ENCODE results near the gene MDP1.

MDP1 gene

GRCh38 chr14:24234095-24235005 is 18.5 kb upstream of the MDP1 start:
- H3K4me3 ChIP-seq (ENCODE audit: low read length), result no peak overlapping the region
- TF ChIP-seq CTCF (conservative IDR thresholded peaks at IDR 0.05; ENCODE audit: low read depth, low read length), result no peak
- DNase-seq (ENCODE audit: low read depth), result no peak

GRCh38 chr14:24233538-24233866 is 17.6 kb upstream of the MDP1 start:
- DNase-seq (ENCODE audit: low read depth), result no peak
- H3K4me3 ChIP-seq (ENCODE audit: low read length), result peak overlapping the region; percentile 89
- TF ChIP-seq CTCF (conservative IDR thresholded peaks at IDR 0.05; ENCODE audit: low read depth, low read length), result no peak

- H3K4me3 ChIP-seq (ENCODE audit: low read length), result peak within 1 kb of the TSS; percentile 89
- no peak for DNase-seq (ENCODE audit: low read depth)
- no peak for TF ChIP-seq CTCF (conservative IDR thresholded peaks at IDR 0.05; ENCODE audit: low read depth, low read length)
Measured at GRCh38 chr14:24232645-24233537, 17.0 kb upstream of the MDP1 start, which contains the start of gene GMPR2. Gene GMPR2 (plus strand): TSS chr14:24232929. CDS start chr14:24233254, 325 bp downstream.

GRCh38 chr14:24232121-24232644 is 16.3 kb upstream of the MDP1 start, which contains the start of gene NEDD8:
Gene NEDD8 (minus strand): TSS chr14:24232367. CDS start chr14:24232267, 100 bp downstream.
- no peak for TF ChIP-seq CTCF (conservative IDR thresholded peaks at IDR 0.05; ENCODE audit: low read depth, low read length)
- H3K4me3 ChIP-seq (ENCODE audit: low read length), result peak within 1 kb of the TSS; percentile 89
- peak; percentile 71 for DNase-seq (ENCODE audit: low read depth)

- DNase-seq (ENCODE audit: low read depth), result no peak
- TF ChIP-seq CTCF (conservative IDR thresholded peaks at IDR 0.05; ENCODE audit: low read depth, low read length), result no peak
- peak overlapping the region; percentile 89 for H3K4me3 ChIP-seq (ENCODE audit: low read length)
Measured at GRCh38 chr14:24231263-24232120, 15.6 kb upstream of the MDP1 start.

GRCh38 chr14:24228902-24229301 is 13.0 kb upstream of the MDP1 start:
- H3K4me3 ChIP-seq (ENCODE audit: low read length), result no peak overlapping the region
- DNase-seq (ENCODE audit: low read depth), result no peak
- TF ChIP-seq CTCF (conservative IDR thresholded peaks at IDR 0.05; ENCODE audit: low read depth, low read length), result no peak

Measured in retinal pigment epithelial cell (primary cell).